Osteoblast (primary cell): ENCODE measurements around the gene MTRF1L. TPM values are rescaled to one million over a fixed set of nuclear protein-coding genes. Genes with fewer than 3 reads are reported as not detected.

Source experiments
- DNase-seq: peaks from one replicate; pipeline ENCODE4 v3.0.0; 2011; ENCODE audit warnings: low spot score, mixed read lengths; ENCODE audit not compliant: insufficient read length; ENCODE audit errors: missing footprints
- H2AFZ ChIP-seq: 2 replicates; pipeline ENCODE4 v1.6.0; 2011; ENCODE audit warnings: mild to moderate bottlenecking, low read length
- H3K27ac ChIP-seq: 2 replicates; pipeline ENCODE4 v1.5.1; 2011; ENCODE audit warnings: mild to moderate bottlenecking, low read depth, low read length, moderate library complexity
- H3K27me3 ChIP-seq: 2 replicates; pipeline ENCODE4 v1.6.0; 2012; ENCODE audit warnings: mild to moderate bottlenecking, control low read depth, inconsistent platforms, low read length, moderate library complexity; ENCODE audit not compliant: insufficient read depth
- H3K36me3 ChIP-seq: 2 replicates; pipeline ENCODE4 v1.5.1; 2011; ENCODE audit warnings: mild to moderate bottlenecking, low read length, control low read depth, moderate library complexity; ENCODE audit not compliant: insufficient read depth
- H3K4me1 ChIP-seq: 2 replicates; pipeline ENCODE4 v1.5.1; 2011; ENCODE audit warnings: mild to moderate bottlenecking, low read length, control low read depth, moderate library complexity; ENCODE audit not compliant: insufficient read depth
- H3K4me2 ChIP-seq: 2 replicates; pipeline ENCODE4 v1.6.0; 2011; ENCODE audit warnings: mild to moderate bottlenecking, low read length; ENCODE audit not compliant: insufficient read depth
- H3K4me3 ChIP-seq: fragments of 200-600 bp; sonication (generic); 3 replicates; pipeline ENCODE4 v1.5.1; 2012; ENCODE audit warnings: mild to moderate bottlenecking, low read length, inconsistent platforms; ENCODE audit not compliant: insufficient read depth
- H3K79me2 ChIP-seq: 2 replicates; pipeline ENCODE4 v1.6.0; 2012; ENCODE audit warnings: mild to moderate bottlenecking, low read length, control low read depth, inconsistent platforms; ENCODE audit not compliant: insufficient read depth
- H3K9me3 ChIP-seq: 2 replicates; pipeline ENCODE4 v1.5.1; 2011; ENCODE audit warnings: low read depth, low read length, control low read depth
- H4K20me1 ChIP-seq: 2 replicates; pipeline ENCODE4 v1.6.0; 2012; ENCODE audit warnings: mild to moderate bottlenecking, low read length, control low read depth; ENCODE audit not compliant: insufficient read depth
- total RNA-seq: library from RNA; depleted of rRNA; stranded (reverse); fragments of >200 nt; gene quantifications from 2 replicates; pipeline ENCODE4 v1.2.3, GENCODE V29; 2012
- TF ChIP-seq, protein P1 (sequence below): IDR thresholded peaks from 2 replicates; pipeline ENCODE4 v1.5.1; 2011; ENCODE audit warnings: mild to moderate bottlenecking, low read depth, low read length, moderate library complexity; ENCODE audit errors: extremely low read depth

Gene MTRF1L
- total RNA-seq, 1 donor = 18.8 TPM

DNA sequence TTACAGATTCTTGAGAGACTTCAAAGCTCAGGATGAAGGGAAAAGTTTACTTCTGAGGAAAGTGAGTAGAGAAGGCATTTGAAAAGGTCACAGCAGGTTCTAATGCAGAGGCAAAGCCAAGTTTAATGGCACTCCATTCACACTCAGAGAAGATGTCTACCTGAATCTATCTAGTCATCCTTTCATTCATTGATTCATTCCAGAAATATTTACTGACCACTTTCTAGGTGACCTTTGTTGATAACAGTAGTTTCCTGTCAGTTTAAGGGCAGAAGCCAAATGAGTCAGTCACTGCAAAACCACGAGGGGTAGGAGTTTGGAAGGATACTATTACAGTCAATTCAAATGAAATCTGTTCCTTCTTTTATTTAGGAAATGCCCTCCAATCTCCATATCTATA is 50.5 kb downstream of the MTRF1L start:
- H3K4me1 ChIP-seq = peaks cover 16% of the 10 kb centered on the region
- DNase-seq = no peak

DNA sequence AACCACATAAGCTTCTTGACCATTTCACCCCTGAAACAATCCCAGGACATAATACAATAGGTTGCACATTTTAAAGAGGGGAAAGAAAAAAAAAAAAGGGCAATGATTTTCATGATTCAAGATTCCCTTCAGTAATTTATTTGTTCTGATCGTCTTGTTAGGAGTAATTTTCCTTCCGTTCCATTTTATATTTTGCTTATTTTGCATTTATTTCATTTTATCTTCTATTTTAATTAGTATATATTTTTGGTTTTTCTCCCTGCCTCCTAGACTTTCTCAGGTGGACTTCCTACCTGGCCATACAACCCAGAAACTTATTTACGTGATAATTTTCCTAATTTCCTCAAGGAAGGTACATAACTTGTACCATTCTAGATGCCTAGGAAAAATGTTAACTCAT is 52.3 kb downstream of the MTRF1L start:
- Histone ChIP-seq H3K4me3 (no peak overlapping the region), H3K27me3 (no peaks in the 10 kb centered on the region), H4K20me1 (no peaks in the 10 kb centered on the region), H3K27ac (no peak overlapping the region), H3K79me2 (no peaks in the 10 kb centered on the region), H3K4me2 (no peak overlapping the region), H3K36me3 (no peaks in the 10 kb centered on the region), H2AFZ (no peak overlapping the region), H3K4me1 (peaks cover 9% of the 10 kb centered on the region), H3K9me3 (no peaks in the 10 kb centered on the region)
- peak; percentile 30 for DNase-seq
- TF ChIP-seq, protein P1, sequence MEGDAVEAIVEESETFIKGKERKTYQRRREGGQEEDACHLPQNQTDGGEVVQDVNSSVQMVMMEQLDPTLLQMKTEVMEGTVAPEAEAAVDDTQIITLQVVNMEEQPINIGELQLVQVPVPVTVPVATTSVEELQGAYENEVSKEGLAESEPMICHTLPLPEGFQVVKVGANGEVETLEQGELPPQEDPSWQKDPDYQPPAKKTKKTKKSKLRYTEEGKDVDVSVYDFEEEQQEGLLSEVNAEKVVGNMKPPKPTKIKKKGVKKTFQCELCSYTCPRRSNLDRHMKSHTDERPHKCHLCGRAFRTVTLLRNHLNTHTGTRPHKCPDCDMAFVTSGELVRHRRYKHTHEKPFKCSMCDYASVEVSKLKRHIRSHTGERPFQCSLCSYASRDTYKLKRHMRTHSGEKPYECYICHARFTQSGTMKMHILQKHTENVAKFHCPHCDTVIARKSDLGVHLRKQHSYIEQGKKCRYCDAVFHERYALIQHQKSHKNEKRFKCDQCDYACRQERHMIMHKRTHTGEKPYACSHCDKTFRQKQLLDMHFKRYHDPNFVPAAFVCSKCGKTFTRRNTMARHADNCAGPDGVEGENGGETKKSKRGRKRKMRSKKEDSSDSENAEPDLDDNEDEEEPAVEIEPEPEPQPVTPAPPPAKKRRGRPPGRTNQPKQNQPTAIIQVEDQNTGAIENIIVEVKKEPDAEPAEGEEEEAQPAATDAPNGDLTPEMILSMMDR = no peak

More for the DNA sequence above, 50.5 kb downstream of the MTRF1L start:
- Histone ChIP-seq H3K9me3 (no peaks in the 10 kb centered on the region), H2AFZ (no peak overlapping the region), H3K36me3 (no peaks in the 10 kb centered on the region), H3K79me2 (no peaks in the 10 kb centered on the region), H4K20me1 (no peaks in the 10 kb centered on the region), H3K27ac (no peak overlapping the region), H3K4me2 (no peak overlapping the region), H3K27me3 (no peaks in the 10 kb centered on the region), H3K4me3 (no peak overlapping the region)
- TF ChIP-seq, protein P1 = no peak

DNA sequence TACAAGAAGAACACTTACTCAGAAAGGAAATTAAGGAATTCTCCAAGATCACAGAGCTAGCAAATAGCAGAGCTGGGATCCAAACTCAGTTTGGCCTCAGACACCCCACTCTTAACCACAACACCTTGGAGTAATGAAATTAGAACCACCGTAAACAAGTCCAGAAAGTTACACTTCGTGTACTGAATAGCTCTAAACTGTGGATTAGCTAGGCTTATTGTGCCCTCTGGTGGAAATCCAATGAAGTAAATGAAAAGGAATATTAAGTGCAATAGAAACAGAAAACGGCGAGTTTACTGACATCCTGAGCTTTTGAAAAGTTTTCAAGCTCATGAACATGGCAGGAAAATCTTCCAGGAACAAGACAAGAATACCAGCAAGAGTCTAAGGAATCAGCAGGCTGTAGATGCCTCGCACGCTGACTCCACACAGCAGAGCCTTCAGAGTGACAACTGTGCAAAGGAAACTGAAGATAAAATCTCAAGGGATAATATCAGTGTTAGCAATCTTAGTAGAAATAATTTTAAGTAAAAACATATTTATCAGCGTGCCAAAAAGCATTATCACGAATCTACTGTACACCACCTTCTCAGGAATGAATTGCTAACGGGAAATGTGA is 54.2 kb downstream of the MTRF1L start:
- H3K27ac ChIP-seq = no peak overlapping the region
- no peaks in the 10 kb centered on the region for H3K79me2 ChIP-seq
- TF ChIP-seq, protein P1 = peak; percentile 72
- H4K20me1 ChIP-seq = no peaks in the 10 kb centered on the region
- peak overlapping the region; percentile 82 for H2AFZ ChIP-seq
- no peak for DNase-seq
- no peaks in the 10 kb centered on the region for H3K9me3 ChIP-seq
- no peaks in the 10 kb centered on the region for H3K36me3 ChIP-seq
- H3K4me2 ChIP-seq = peak overlapping the region; percentile 83
- H3K4me3 ChIP-seq = peak overlapping the region; percentile 56
- no peaks in the 10 kb centered on the region for H3K27me3 ChIP-seq
- peaks cover 9% of the 10 kb centered on the region for H3K4me1 ChIP-seq

DNA sequence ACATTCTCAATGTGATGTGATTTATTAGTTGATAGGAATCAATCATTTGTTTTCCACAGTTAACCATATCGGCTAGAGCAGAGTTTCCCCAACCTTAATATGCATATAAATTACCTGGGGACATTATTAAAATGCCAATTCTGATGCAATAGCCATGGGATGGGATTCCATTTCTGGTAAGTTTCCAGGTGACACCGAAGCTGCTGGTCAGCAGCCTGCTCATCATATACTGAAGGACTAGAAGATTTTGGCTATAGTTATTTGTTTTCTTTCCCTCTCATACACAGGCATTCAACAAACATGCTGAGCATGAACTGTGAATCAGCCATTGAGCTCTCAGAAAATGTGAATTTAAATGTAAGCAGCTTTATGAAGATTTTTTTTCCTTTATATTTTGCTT is 55.5 kb downstream of the MTRF1L start:
- no peaks in the 10 kb centered on the region for H3K9me3 ChIP-seq
- H3K36me3 ChIP-seq = no peaks in the 10 kb centered on the region
- no peaks in the 10 kb centered on the region for H3K79me2 ChIP-seq
- H2AFZ ChIP-seq = no peak overlapping the region
- TF ChIP-seq, protein P1 = no peak
- no peak overlapping the region for H3K27ac ChIP-seq
- no peaks in the 10 kb centered on the region for H3K27me3 ChIP-seq
- no peak for DNase-seq
- H4K20me1 ChIP-seq = no peaks in the 10 kb centered on the region
- H3K4me3 ChIP-seq = no peak overlapping the region
- H3K4me1 ChIP-seq = peaks cover 2% of the 10 kb centered on the region
- H3K4me2 ChIP-seq = no peak overlapping the region
